Stimulated activated CD4-positive, alpha-beta T cell treated with anti-CD3 and anti-CD28 coated beads, Interleukin-2, amount 100 ng/mL, for 48 hours (primary cell): Measurements from ENCODE around the gene SLC9A2.

Source experiments
- DNase-seq, 2 donors: peaks; one replicate each; pipeline ENCODE4 v3.0.0-alpha.2; 2020

SLC9A2 gene

DNA sequence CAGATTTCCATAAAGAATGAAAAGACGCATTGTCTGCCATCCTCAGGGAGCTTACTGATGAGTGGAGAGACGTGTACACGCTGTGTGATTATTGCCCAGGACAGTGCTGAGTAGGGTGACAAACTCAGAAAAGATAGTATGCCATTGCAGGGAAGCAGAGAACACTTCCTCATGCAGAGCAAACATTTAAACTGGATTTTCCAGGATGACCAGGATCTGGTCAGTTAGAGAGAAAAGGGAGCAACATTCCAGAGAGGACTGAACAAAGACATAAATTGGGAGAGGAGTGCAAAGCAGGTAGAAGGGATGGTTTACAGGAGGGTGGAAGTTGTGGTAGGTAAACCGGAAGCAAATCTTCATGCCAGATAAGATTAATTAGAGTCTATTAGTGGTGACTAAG, 2.3 kb downstream of the SLC9A2 start:
- DNase-seq = no peak

DNA sequence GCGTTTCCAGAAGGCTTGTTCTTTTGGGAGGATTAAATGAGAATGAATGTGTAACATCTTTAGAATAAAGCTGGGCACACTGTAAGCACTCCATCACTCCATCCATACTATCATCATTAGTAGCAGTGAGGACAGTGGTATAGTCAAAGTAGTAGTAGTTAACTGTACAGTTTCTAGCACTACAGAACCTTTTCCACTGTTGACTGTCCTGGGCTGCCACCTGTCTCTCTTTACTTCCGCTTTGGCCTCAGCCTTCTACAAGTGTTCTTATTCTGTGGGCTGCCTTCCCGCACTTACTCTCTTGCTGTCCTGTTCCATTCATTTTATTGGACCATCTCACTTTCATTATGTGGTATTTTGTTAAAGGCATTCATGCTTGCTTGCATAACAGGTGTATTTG, 3.3 kb downstream of the SLC9A2 start:
- no peak for DNase-seq

DNA sequence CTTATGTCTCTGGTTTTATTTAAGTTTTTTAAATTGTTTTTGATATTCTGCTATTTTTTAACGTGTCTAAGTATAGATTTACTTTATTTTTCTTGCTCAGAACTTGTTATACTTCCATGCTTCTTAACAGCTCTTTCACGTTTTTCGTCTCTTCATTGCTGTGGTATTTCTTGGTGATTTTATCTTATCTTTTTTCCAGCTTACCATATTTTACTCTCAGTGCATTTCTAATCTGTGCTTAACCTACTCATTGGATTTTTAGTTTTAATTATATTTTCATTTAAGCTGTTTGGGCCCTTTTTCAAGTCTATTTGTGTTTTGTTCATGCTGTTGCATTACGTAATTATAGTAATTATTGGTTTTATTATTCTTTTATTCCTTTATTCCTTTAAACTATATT, 11.1 kb downstream of the SLC9A2 start:
- DNase-seq = no peak

GRCh38 chr2:102632380-102633175, 13.2 kb downstream of the SLC9A2 start:
- DNase-seq = no peak

- no peak for DNase-seq
These were observed 15.5 kb downstream of the SLC9A2 start for GRCh38 chr2:102634831-102635241.

DNA sequence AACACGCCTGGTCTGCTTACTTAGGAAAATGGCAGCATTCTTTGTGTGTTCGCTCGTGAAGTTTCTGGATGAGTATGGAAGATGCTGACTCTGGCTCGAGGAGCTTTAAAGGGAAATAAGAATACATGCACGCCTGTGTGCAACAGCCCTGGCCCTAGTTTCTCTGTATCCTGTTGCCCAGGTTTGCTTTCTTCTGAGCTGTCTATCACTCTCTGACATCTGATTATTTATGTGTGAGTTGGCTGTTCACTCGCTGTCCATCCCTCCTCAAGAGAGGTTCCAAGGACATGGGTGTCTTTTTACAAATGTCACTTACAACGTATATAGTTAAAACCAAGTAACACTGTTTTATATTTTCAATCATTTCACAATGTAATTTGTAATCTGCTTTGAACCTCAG, 16.0 kb downstream of the SLC9A2 start:
- no peak for DNase-seq

DNA sequence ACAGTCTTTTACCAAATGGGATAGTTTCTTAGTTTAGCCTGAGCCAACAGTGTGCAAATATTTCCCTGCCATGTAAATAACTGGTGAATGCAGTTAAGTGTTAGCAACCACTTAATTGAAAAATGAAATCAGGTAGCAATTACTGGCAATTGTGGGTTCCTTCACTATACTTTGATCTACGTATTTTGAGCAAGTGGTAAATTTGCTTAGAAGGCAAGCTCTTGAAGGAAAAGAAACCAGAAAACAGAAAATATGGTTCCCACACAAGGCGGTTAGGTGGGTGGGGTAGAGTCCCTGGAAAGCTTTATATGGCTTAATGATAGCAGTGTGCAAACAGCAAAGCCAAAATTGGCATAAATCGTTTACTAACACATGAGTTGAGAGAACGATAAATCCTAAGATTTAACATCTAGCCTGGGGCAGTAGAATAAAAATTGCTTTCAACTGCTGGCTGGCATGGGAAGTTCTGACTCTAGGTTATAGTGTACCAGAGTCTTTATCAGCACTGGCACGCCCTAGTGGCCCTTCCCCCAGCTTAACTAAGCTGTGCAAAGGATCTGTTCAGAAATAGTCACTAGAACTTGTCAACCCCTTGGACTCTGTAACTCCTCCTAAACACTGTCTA, 17.0 kb downstream of the SLC9A2 start:
- no peak for DNase-seq

- no peak for DNase-seq
These were observed 18.0 kb downstream of the SLC9A2 start for GRCh38 chr2:102637358-102637757.

GRCh38 chr2:102639429-102639828, 20.1 kb downstream of the SLC9A2 start:
- DNase-seq = no peak

DNA sequence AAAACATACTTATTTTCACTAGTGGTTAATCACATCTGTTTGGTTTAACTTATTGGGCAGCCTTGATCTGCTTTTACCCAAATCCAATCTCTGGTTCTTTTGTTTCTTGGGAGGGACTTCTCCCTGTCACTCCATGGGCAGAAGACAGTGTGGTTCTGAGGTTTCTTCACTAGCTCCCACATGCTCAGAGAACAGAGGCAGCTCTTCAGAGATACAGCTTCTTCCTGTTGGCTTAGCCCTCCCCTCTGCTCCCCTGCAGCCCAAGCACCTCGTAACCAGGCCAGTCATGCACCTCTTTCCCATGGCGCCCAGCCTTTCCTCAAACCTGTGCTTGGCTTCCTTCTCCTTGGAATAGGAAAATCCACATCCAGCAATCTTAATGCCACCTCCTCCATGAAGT, 32.8 kb downstream of the SLC9A2 start:
- DNase-seq = no peak

DNA sequence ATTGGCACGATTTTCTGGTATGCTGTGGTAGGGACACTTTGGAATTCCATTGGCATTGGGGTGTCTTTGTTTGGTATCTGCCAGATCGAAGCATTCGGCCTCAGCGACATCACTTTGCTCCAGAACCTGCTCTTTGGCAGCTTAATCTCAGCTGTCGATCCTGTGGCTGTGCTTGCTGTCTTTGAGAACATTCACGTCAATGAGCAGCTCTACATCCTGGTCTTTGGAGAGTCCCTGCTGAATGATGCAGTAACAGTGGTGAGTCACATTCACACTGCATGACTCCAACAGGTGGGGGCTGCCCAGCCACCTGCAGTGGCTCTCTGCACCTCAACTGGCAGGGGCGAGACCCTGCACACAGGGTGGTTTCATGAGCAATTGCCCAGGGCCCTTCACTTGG, 38.4 kb downstream of the SLC9A2 start:
- peak in 1 of 2 donors; percentile 9 for DNase-seq

GRCh38 chr2:102660070-102660469, 40.7 kb downstream of the SLC9A2 start:
- DNase-seq = no peak

DNA sequence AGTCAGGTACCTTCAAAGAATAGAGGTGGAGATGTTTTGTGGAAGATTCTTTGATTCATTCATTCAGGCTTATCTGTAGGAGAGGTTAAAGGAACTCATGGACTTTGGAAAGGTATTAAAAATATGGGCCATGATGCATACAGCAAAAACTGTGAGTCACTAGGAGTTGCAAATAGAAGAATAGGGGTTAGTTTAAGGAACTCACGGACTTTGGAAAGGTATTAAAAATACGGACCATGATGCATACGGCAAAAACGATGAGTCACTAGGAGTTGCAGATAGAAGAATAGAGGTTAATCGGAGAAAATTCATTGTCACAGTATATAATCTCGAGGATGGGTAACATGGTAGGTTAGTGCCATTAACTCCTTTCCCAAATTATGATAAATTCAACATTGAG, 41.2 kb downstream of the SLC9A2 start:
- no peak for DNase-seq

- no peak for DNase-seq
These were observed 42.5 kb downstream of the SLC9A2 start for GRCh38 chr2:102661846-102662245.

DNA sequence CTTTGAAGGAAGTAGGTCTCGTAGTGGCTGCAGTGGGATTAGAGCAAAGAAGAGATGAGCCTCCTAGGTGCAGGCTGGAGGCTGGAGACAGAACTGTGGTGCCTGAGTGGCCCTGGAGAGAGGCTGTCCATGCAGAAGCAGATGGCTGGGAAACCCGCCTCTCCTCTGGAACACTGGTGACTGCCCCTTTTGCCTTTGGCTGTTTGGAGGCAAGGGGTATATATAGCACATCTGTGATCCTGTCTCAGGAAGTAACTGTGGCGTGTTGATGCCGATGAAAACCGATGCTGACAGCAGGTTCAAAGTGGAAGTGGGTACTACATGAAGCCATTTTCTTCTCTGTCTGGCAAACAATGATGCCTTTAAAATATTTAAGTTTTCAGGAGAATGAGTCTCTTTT, 43.5 kb downstream of the SLC9A2 start:
- DNase-seq = no peak

DNA sequence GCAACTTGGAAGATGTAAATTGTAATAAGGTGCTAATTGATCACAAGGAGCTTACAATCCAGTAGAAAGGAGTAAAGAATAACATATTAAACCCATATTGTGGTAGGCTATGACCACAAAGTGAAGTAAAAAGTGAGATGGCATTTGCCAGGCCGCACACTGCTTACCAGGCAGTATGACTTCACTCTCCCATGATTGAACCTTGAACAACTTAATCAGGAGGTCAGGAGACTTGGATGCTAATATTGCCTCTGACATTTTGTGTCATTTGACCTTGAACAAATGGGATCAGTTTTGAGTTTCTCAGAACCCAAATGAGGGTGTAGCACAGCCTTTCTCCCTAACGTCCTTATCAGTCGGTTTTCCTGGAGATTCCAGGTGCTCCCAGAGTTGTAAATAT, 44.0 kb downstream of the SLC9A2 start:
- no peak for DNase-seq

GRCh38 chr2:102664471-102664909, 45.1 kb downstream of the SLC9A2 start:
- DNase-seq = peak in 1 of 2 donors; percentile 45

- no peak for DNase-seq
These were observed 47.7 kb downstream of the SLC9A2 start for GRCh38 chr2:102667072-102667471.

GRCh38 chr2:102668171-102668570, 48.8 kb downstream of the SLC9A2 start:
- no peak for DNase-seq

DNA sequence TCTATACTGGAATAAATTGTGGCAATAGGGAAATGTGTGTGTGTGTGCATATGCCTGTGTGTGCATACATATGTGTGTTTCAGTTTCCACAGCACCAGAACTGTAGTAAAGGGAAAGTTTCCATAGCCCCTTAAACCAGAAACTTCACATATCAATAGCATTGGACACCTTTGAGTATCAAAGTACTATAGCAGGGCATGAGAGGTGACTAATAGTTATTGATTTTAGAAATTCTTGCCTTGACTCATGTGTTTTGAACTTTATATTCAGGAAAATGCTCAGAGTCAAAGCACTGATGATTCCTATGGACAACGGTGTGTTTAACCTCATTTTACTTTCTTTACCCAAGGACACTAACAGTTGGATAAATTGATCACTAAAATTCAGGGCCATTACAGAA, 50.0 kb downstream of the SLC9A2 start:
- DNase-seq = no peak

DNA sequence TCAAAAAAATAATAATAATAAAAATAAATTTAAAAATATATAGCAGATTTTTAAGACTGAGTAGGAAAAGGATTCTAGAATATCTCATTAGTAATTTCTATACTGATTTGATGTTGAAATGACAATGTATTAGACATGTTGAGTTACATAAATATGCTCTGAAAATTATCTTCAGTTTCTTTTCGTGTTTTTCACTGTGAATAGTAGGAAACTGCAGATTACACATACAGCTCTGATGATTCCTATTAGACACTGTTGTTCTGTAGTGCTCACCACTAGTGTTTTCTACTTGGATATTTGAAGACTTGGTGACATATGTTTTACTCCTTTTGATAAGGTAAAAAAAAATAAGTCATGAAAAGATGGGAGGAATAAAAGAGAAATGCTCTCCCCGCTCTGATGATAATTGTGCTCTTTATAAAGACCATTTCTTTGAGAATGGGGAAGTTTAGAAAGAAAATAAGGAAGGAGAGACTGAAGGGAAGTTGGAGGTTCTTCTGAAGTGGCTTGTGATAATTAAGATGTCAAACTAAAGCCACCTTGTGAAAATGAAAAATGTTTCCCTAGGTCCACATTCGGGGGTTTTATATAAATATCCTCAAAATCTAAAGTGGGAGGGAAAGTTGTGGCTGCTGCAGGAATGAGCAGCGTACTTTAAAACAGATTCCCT, 52.9 kb downstream of the SLC9A2 start:
- no peak for DNase-seq

DNA sequence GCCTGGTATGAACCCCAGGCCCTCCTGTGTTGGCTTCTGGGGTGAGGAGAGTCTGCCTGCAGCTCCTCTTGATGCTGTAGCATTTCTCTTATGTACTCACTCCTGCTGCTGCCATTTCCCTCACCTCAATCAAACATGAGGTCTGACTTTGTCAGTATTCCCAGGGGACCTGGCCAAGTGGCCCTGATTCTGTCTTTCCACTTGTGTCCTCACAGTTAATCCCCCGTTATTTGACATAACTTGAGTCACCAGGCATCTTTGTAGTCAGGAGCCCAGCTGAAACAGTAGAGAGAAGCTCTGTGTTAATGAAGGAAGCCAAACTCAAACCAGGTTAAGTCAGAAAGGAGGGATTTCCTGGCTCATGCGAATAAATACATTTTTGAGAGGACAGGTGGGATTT, 55.0 kb downstream of the SLC9A2 start:
- no peak for DNase-seq

GRCh38 chr2:102674836-102675235, 55.5 kb downstream of the SLC9A2 start:
- no peak for DNase-seq
